H1 (cell line): Measurements from ENCODE around the gene GPR161. TPM values are rescaled to one million over a fixed set of nuclear protein-coding genes. Genes with fewer than 3 reads are reported as not detected.

Experiments used
- CTCF ChIA-PET: fragments of 300-600 bp; sonication (Branson Sonifier 250); formaldehyde crosslinking; loops from one replicate; lab custom pipeline; 2021; ENCODE audit not compliant: partially characterized antibody; lab: Charles Lee
- POLR2A ChIA-PET: fragments of 300-600 bp; sonication (Branson Sonifier 250); formaldehyde crosslinking; loops from one replicate; lab custom pipeline; 2021; ENCODE audit warnings: inconsistent platforms; ENCODE audit not compliant: partially characterized antibody; lab: Charles Lee
- DNase-seq, 2 experiments: peaks; one replicate each; pipeline versions ENCODE4 v3.0.0 to v3.0.0-alpha.2; 2010 to 2022; ENCODE audit warnings: low spot score in 2 of 2, low read depth in 1 of 2, mixed read lengths in 1 of 2
- FAIRE-seq: peaks from 2 replicates; lab custom pipeline; 2011; peaks lifted over from hg19 to GRCh38; lab: Jason Lieb, UNC
- H2AFZ ChIP-seq: 2 replicates; pipeline ENCODE4 v1.8.1; 2012; ENCODE audit warnings: low read length, inconsistent platforms
- H2AK5ac ChIP-seq: 2 replicates; pipeline ENCODE4 v1.6.1; 2013; ENCODE audit warnings: low read depth, low read length
- H2BK120ac ChIP-seq: replicated peaks from 2 replicates; pipeline ENCODE3; 2013; ENCODE audit warnings: low read depth, low read length, inconsistent platforms
- H2BK12ac ChIP-seq: 2 replicates; pipeline ENCODE4 v1.6.1; 2013; ENCODE audit warnings: low read depth, low read length
- H2BK15ac ChIP-seq: 2 replicates; pipeline ENCODE4 v1.6.1; 2013; ENCODE audit warnings: low read length
- H2BK20ac ChIP-seq: 2 replicates; pipeline ENCODE4 v1.6.1; 2013; ENCODE audit warnings: low read length
- H2BK5ac ChIP-seq: 2 replicates; pipeline ENCODE4 v1.6.1; 2013; ENCODE audit warnings: low read depth, low read length
- H3K14ac ChIP-seq: 2 replicates; pipeline ENCODE4 v1.6.1; 2013; ENCODE audit warnings: inconsistent platforms; ENCODE audit not compliant: insufficient read length
- H3K18ac ChIP-seq: 2 replicates; pipeline ENCODE4 v1.6.1; 2013; ENCODE audit warnings: low read length; ENCODE audit errors: extremely low read depth
- H3K23ac ChIP-seq: 2 replicates; pipeline ENCODE4 v1.6.1; 2013; ENCODE audit warnings: inconsistent platforms; ENCODE audit not compliant: insufficient read length
- H3K23me2 ChIP-seq: 2 replicates; pipeline ENCODE4 v1.6.1; 2013; ENCODE audit warnings: low read depth, low read length
- H3K27ac ChIP-seq: 2 replicates; pipeline ENCODE4 v1.6.1; 2011; ENCODE audit warnings: low read depth, low read length, inconsistent platforms
- H3K27me3 ChIP-seq, 4 experiments: replicated peaks in 1 of 4; 1 replicate in 1 of 4; 2 replicates in 3 of 4; pipeline versions ENCODE4 v1.6.1 to v1.8.1; 2011 to 2013; ENCODE audit warnings: low read length in 3 of 4, mild to moderate bottlenecking in 3 of 4, inconsistent platforms in 2 of 4, mixed read lengths in 2 of 4, moderate library complexity in 1 of 4; ENCODE audit not compliant: control insufficient read depth in 3 of 4, insufficient read depth in 3 of 4; ENCODE audit errors: extremely low read depth in 1 of 4
- H3K36me3 ChIP-seq, 4 experiments: 2 replicates each; pipeline versions ENCODE4 v1.6.1 to v1.8.1; 2011 to 2013; ENCODE audit warnings: mild to moderate bottlenecking in 4 of 4, low read length in 3 of 4, moderate library complexity in 2 of 4, control low read depth in 1 of 4, inconsistent platforms in 1 of 4; ENCODE audit not compliant: insufficient read depth in 4 of 4, control insufficient read depth in 2 of 4
- H3K4ac ChIP-seq: replicated peaks from 2 replicates; pipeline ENCODE3; 2013; ENCODE audit warnings: low read length, low read depth, mixed read lengths, inconsistent platforms; ENCODE audit not compliant: insufficient read length
- H3K4me1 ChIP-seq, 4 experiments: replicated peaks in 1 of 4; 1 replicate in 1 of 4; 2 replicates in 3 of 4; pipeline versions ENCODE4 v1.6.1 to v1.8.1; 2011 to 2013; ENCODE audit warnings: low read length in 3 of 4, inconsistent platforms in 2 of 4, mixed read lengths in 1 of 4; ENCODE audit not compliant: insufficient read depth in 4 of 4, control insufficient read depth in 3 of 4
- H3K4me2 ChIP-seq, 2 experiments: 2 replicates each; pipeline versions ENCODE4 v1.6.1 to v1.8.1; 2011 to 2013; ENCODE audit warnings: low read depth in 2 of 2, low read length in 2 of 2, control low read depth in 1 of 2, inconsistent platforms in 1 of 2, mild to moderate bottlenecking in 1 of 2; ENCODE audit not compliant: insufficient read depth in 1 of 2
- H3K4me3 ChIP-seq, 4 experiments: fragments of 200-600, 300-600 bp in 1 of 4; sonication (generic), shearing (Covaris generic), sonication (Bioruptor Twin) in 1 of 4; 2 replicates each; pipeline versions ENCODE4 v1.5.1 to v1.8.1; 2011 to 2016; ENCODE audit warnings: low read length in 4 of 4, low read depth in 3 of 4, control low read depth in 2 of 4, inconsistent platforms in 2 of 4, mild to moderate bottlenecking in 2 of 4, mixed read lengths in 1 of 4, moderate library complexity in 1 of 4; ENCODE audit not compliant: insufficient read depth in 2 of 4; ENCODE audit errors: extremely low read depth in 1 of 4
- H3K56ac ChIP-seq: replicated peaks from 2 replicates; pipeline ENCODE3; 2013; ENCODE audit warnings: low read depth, mild to moderate bottlenecking, mixed read lengths, low read length, inconsistent platforms; ENCODE audit not compliant: insufficient read length
- H3K79me1 ChIP-seq: 2 replicates; pipeline ENCODE4 v1.6.1; 2013; ENCODE audit warnings: low read depth, low read length, control low read depth
- H3K79me2 ChIP-seq, 2 experiments: 2 replicates each; pipeline versions ENCODE4 v1.6.1 to v1.8.1; 2012 to 2013; ENCODE audit warnings: low read length in 2 of 2, mild to moderate bottlenecking in 2 of 2, inconsistent platforms in 1 of 2; ENCODE audit not compliant: insufficient read depth in 2 of 2, control insufficient read depth in 1 of 2
- H3K9ac ChIP-seq, 4 experiments: replicated peaks in 1 of 4; 1 replicate in 1 of 4; 2 replicates in 3 of 4; pipeline versions ENCODE4 v1.6.1 to v1.8.1; 2011 to 2013; ENCODE audit warnings: low read depth in 3 of 4, low read length in 3 of 4, control low read depth in 2 of 4, mild to moderate bottlenecking in 2 of 4, moderate library complexity in 2 of 4, inconsistent platforms in 1 of 4; ENCODE audit errors: extremely low read depth in 1 of 4
- H3K9me3 ChIP-seq, 2 experiments: 2 replicates each; pipeline versions ENCODE4 v1.6.1 to v1.8.1; 2012 to 2013; ENCODE audit warnings: mild to moderate bottlenecking in 2 of 2, moderate library complexity in 2 of 2, control low read depth in 1 of 2, inconsistent platforms in 1 of 2, low read depth in 1 of 2, low read length in 1 of 2, mixed read lengths in 1 of 2; ENCODE audit not compliant: insufficient read depth in 2 of 2
- H4K20me1 ChIP-seq, 2 experiments: replicated peaks in 1 of 2; 2 replicates each; pipeline versions ENCODE3 to v1.8.1; 2011 to 2013; ENCODE audit warnings: inconsistent platforms in 2 of 2, low read length in 2 of 2, mild to moderate bottlenecking in 1 of 2; ENCODE audit not compliant: insufficient read depth in 2 of 2, control insufficient read depth in 1 of 2
- H4K5ac ChIP-seq: 2 replicates; pipeline ENCODE4 v1.6.1; 2013; ENCODE audit warnings: low read length, low read depth, mixed read lengths, inconsistent platforms; ENCODE audit not compliant: insufficient read length
- H4K8ac ChIP-seq: 2 replicates; pipeline ENCODE4 v1.8.0; 2013; ENCODE audit warnings: mild to moderate bottlenecking, moderate library complexity, low read length, inconsistent platforms; ENCODE audit not compliant: insufficient read depth; ENCODE audit errors: extremely low read depth
- H4K91ac ChIP-seq: replicated peaks from 2 replicates; pipeline ENCODE3; 2013; ENCODE audit warnings: low read length, mixed read lengths, inconsistent platforms; ENCODE audit not compliant: insufficient read length
- ASH2L ChIP-seq: fragments of 200-600, 300-600 bp; sonication (generic); IDR thresholded peaks from one replicate; pipeline ENCODE4 v1.7.1; 2017; ENCODE audit warnings: low read length
- ATF2 ChIP-seq: IDR thresholded peaks from 2 replicates; pipeline ENCODE4 v1.6.1; 2012; ENCODE audit warnings: low read length, inconsistent platforms
- BACH1 ChIP-seq: IDR thresholded peaks from 2 replicates; pipeline ENCODE4 v1.6.1; 2012; ENCODE audit warnings: low read length, improper control_type of control experiment
- CBX5 ChIP-seq: fragments of 300-800, 300-1000 bp; sonication (generic); IDR thresholded peaks from 2 replicates; pipeline ENCODE4 v1.7.1; 2016; ENCODE audit warnings: antibody characterized with exemption, low read length, low read depth
- CBX8 ChIP-seq: fragments of 300-800, 300-1000 bp; sonication (generic); IDR thresholded peaks from 2 replicates; pipeline ENCODE4 v1.7.1; 2016; ENCODE audit warnings: low read depth, low read length, borderline replicate concordance
- E2F6 ChIP-seq: IDR thresholded peaks from 2 replicates; pipeline ENCODE4 v1.6.1; 2012; ENCODE audit warnings: inconsistent platforms
- EGR1 ChIP-seq: IDR thresholded peaks from 2 replicates; pipeline ENCODE4 v1.6.1; 2011; ENCODE audit warnings: low read depth, low read length, borderline replicate concordance
- RNF2 ChIP-seq: fragments of 200-900, 300-1000 bp; sonication (generic); IDR thresholded peaks from 2 replicates; pipeline ENCODE4 v1.7.1; 2016; ENCODE audit warnings: borderline replicate concordance, low read depth, mild to moderate bottlenecking, antibody characterized with exemption, low read length; ENCODE audit not compliant: poor library complexity, severe bottlenecking; ENCODE audit errors: missing control alignments
- RXRA ChIP-seq: IDR thresholded peaks from 2 replicates; pipeline ENCODE4 v1.6.1; 2011; ENCODE audit warnings: low read depth, mild to moderate bottlenecking, low read length, moderate library complexity; ENCODE audit not compliant: insufficient read depth
- SP2 ChIP-seq: IDR thresholded peaks from 2 replicates; pipeline ENCODE4 v1.6.1; 2012; ENCODE audit warnings: mild to moderate bottlenecking, low read length, inconsistent platforms
- SRF ChIP-seq: IDR thresholded peaks from 2 replicates; pipeline ENCODE4 v1.6.1; 2011; ENCODE audit warnings: mild to moderate bottlenecking, low read depth, low read length, moderate library complexity
- TAF1 ChIP-seq: IDR thresholded peaks from 2 replicates; pipeline ENCODE4 v1.6.1; 2011; ENCODE audit warnings: mild to moderate bottlenecking, low read depth, low read length
- WGBS, 2 experiments: shearing (Covaris generic) in 1 of 2; methylation state at CpG; one replicate each; pipeline versions ENCODE4 v1.1.6 to v1.1.7; 2013 to 2015; ENCODE audit warnings: low lambda C conversion rate in 2 of 2, mixed read lengths in 2 of 2, inconsistent platforms in 1 of 2, low coverage in 1 of 2, missing lambda C conversion rate in 1 of 2; ENCODE audit not compliant: insufficient replicate concordance in 2 of 2, insufficient coverage in 1 of 2, insufficient read length in 1 of 2; ENCODE audit errors: extremely low coverage in 1 of 2, missing lambda C conversion rate in 1 of 2; 5-methylcytosine and 5-hydroxymethylcytosine counted together
- polyA plus RNA-seq, 7 experiments: library from polyadenylated mRNA; depleted of rRNA in 3 of 7; stranded (reverse) in 5 of 7; unstranded in 2 of 7; fragments of >200 nt in 5 of 7; fragments of 200-250 nt in 2 of 7; gene quantifications; 1 replicate in 5 of 7; 2 replicates in 1 of 7; 4 replicates in 1 of 7; pipeline versions ENCODE4 v1.2.1 to v1.2.3, GENCODE V29; 2011 to 2013; ENCODE audit warnings: missing spikeins in 2 of 7, mixed read lengths in 2 of 7
- total RNA-seq: library from RNA; stranded (reverse); fragmentation: NEBNext Ultra II Directional; extraction: Animal tissue kit (Norgen Biotek cat#: 25700); gene quantifications from 2 replicates; pipeline ENCODE4 v1.2.1, GENCODE V29; 2021

The GPR161 gene
- total and polyA plus RNA-seq, 2 of the 8 experiments (the other 6 are each of a cell fraction or from before 2014, with no cell fraction given): 13.7 to 16.8 TPM

DNA sequence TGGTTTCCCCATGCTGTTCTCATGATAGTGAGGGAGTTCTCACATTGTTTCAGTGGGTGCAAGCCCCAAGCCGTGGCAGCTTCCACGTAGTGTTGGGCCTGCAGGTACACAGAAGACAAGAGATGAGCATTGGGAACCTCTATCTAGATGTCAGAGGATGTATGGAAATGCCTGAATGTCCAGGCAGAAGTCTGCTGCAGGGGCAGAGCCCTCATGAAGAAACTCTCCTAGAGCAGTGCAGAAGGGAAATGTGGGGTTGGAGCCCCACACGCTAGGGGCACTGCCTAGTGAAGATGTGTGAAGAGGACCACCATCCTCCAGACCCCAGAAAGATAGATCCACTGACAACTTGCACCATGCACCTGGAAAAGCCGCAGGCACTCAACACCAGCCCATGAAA, 17.0 kb downstream of the GPR161 start:
- ChIA-PET CTCF (interaction anchor here (0.6 to 1.7 kb wide), 5 partner anchors 8 to 120 kb away, joined by 3 to 10 read pairs (median 4); no protein-coding TSS in a partner anchor), POLR2A (interaction anchor here (1.0 kb wide), 1 partner anchor 15 kb away, joined by 4 read pairs; no protein-coding TSS in a partner anchor)
- Histone ChIP-seq H3K9ac (no peak overlapping the region), H3K23ac (no peak overlapping the region), H4K8ac (no peak overlapping the region), H2BK15ac (no peak overlapping the region), H3K14ac (no peak overlapping the region), H3K18ac (no peak overlapping the region), H2BK20ac (no peak overlapping the region), H2BK120ac (no peak overlapping the region), H3K56ac (no peak overlapping the region), H2BK12ac (no peak overlapping the region), H3K27ac (no peak overlapping the region), H3K4me1 (no peaks in the 10 kb centered on the region), H3K4me3 (no peak overlapping the region), H3K27me3 (no peaks in the 10 kb centered on the region), H4K20me1 (peaks cover 0 to 1% of the 10 kb centered on the region in 2 experiments), H2AFZ (no peak overlapping the region), H3K36me3 (no peaks in the 10 kb centered on the region; a peak in 1 of 8 replicates), H2BK5ac (no peak overlapping the region), H4K91ac (no peak overlapping the region), H3K9me3 (peaks cover 0 to 3% of the 10 kb centered on the region in 2 experiments; a peak in 2 of 4 replicates), H4K5ac (no peak overlapping the region), H3K23me2 (no peaks in the 10 kb centered on the region), H3K4me2 (no peak overlapping the region), H3K79me2 (no peaks in the 10 kb centered on the region), H3K4ac (no peak overlapping the region), H3K79me1 (peaks cover 5% of the 10 kb centered on the region; the same call in 1 of the 2 replicates), H2AK5ac (no peak overlapping the region)
- DNase-seq: no peak
- no peak for FAIRE-seq
- 87% methylated on average over 4 of the region's 4 CpGs; no CpG with 5 or more reads in 1 of the 2 experiments for WGBS, 2 experiments
- TF ChIP-seq RNF2 (no peak), ATF2 (no peak), E2F6 (no peak), SP2 (no peak), CBX8 (no peak), EGR1 (no peak), TAF1 (no peak), ASH2L (no peak), CBX5 (no peak), SRF (no peak), BACH1 (no peak), RXRA (no peak)
